Measurements from ENCODE around the gene ING2. TPM values are rescaled to one million over a fixed set of nuclear protein-coding genes. Genes with fewer than 3 reads are reported as not detected.
"Not testable (repeated sequence)": the region's sequence is repeated elsewhere in the genome, so short reads cannot be mapped to it uniquely, and the experiment has no call there.

ING2 gene
- total and polyA plus RNA-seq, 2 experiments from 2014 or later = 25.8 to 33.4 TPM

GRCh38 chr4:183478123-183478522 is 26.7 kb upstream of the ING2 start:
- H3K27ac ChIP-seq = no peak overlapping the region
- no peak overlapping the region for H3K4me2 ChIP-seq
- no peaks in the 10 kb centered on the region for H3K4me1 ChIP-seq (ENCODE audit: insufficient read depth)
- DNase-seq (ENCODE audit: low spot score) = no peak
- no peaks in the 10 kb centered on the region for H4K20me1 ChIP-seq (ENCODE audit: insufficient read depth, poor library complexity, severe bottlenecking)
- H3K36me3 ChIP-seq (replicated peaks; ENCODE audit: insufficient read depth, low read depth) = no peaks in the 10 kb centered on the region
- H3K4me3 ChIP-seq = no peak overlapping the region
- no peaks in the 10 kb centered on the region for H3K9me2 ChIP-seq (replicated peaks; ENCODE audit: insufficient read depth)
- 51% methylated on average over 3 of the region's 5 CpGs for WGBS (ENCODE audit: low lambda C conversion rate, missing lambda C conversion rate)
- no peaks in the 10 kb centered on the region for H3K9me3 ChIP-seq (ENCODE audit: low read depth)
- no peak overlapping the region for H2AFZ ChIP-seq
- TF ChIP-seq CTCF (IDR thresholded peaks at IDR 0.05; ENCODE audit: poor library complexity) (no peak), EZH2phosphoT487 (IDR thresholded peaks at IDR 0.05; ENCODE audit: low read depth, severe bottlenecking, unreplicated experiment) (no peak), EZH2 (IDR thresholded peaks at IDR 0.05; ENCODE audit: borderline replicate concordance) (no peak)
- H3K79me2 ChIP-seq = no peaks in the 10 kb centered on the region
- H3K27me3 ChIP-seq = no peaks in the 10 kb centered on the region

GRCh38 chr4:183478926-183479325 is 25.9 kb upstream of the ING2 start:
- H3K9me3 ChIP-seq (ENCODE audit: low read depth) = no peaks in the 10 kb centered on the region
- no peak for TF ChIP-seq EZH2phosphoT487 (IDR thresholded peaks at IDR 0.05; ENCODE audit: low read depth, severe bottlenecking, unreplicated experiment)
- no peak for TF ChIP-seq EZH2 (IDR thresholded peaks at IDR 0.05; ENCODE audit: borderline replicate concordance)
- TF ChIP-seq CTCF (IDR thresholded peaks at IDR 0.05; ENCODE audit: poor library complexity) = no peak
- no peaks in the 10 kb centered on the region for H3K4me1 ChIP-seq (ENCODE audit: insufficient read depth)
- no peak overlapping the region for H2AFZ ChIP-seq
- no peak overlapping the region for H3K4me2 ChIP-seq
- WGBS (ENCODE audit: low lambda C conversion rate, missing lambda C conversion rate) = 90% methylated on average over 2 of the region's 2 CpGs
- no peak for DNase-seq (ENCODE audit: low spot score)
- H3K79me2 ChIP-seq = no peaks in the 10 kb centered on the region
- no peaks in the 10 kb centered on the region for H4K20me1 ChIP-seq (ENCODE audit: insufficient read depth, poor library complexity, severe bottlenecking)
- H3K4me3 ChIP-seq = no peak overlapping the region
- no peaks in the 10 kb centered on the region for H3K27me3 ChIP-seq
- no peaks in the 10 kb centered on the region for H3K9me2 ChIP-seq (replicated peaks; ENCODE audit: insufficient read depth)
- H3K27ac ChIP-seq = no peak overlapping the region
- H3K36me3 ChIP-seq (replicated peaks; ENCODE audit: insufficient read depth, low read depth) = no peaks in the 10 kb centered on the region

- not testable (repeated sequence) for H4K20me1 ChIP-seq (ENCODE audit: insufficient read depth, poor library complexity, severe bottlenecking); H3K4me2 ChIP-seq; H3K9me2 ChIP-seq (replicated peaks; ENCODE audit: insufficient read depth); H3K27me3 ChIP-seq; H2AFZ ChIP-seq; H3K36me3 ChIP-seq (replicated peaks; ENCODE audit: insufficient read depth, low read depth); H3K79me2 ChIP-seq; H3K27ac ChIP-seq; DNase-seq (ENCODE audit: low spot score); H3K4me3 ChIP-seq; H3K9me3 ChIP-seq (ENCODE audit: low read depth); H3K4me1 ChIP-seq (ENCODE audit: insufficient read depth)
- WGBS (ENCODE audit: low lambda C conversion rate, missing lambda C conversion rate) = 96% methylated on average over 25 of the region's 33 CpGs
These were observed 22.3 kb upstream of the ING2 start for GRCh38 chr4:183482515-183483095.

- no peaks in the 10 kb centered on the region for H3K4me1 ChIP-seq (ENCODE audit: insufficient read depth)
- no peak overlapping the region for H3K4me3 ChIP-seq
- 89% methylated on average over 7 of the region's 7 CpGs for WGBS (ENCODE audit: low lambda C conversion rate, missing lambda C conversion rate)
- H3K79me2 ChIP-seq = no peaks in the 10 kb centered on the region
- no peaks in the 10 kb centered on the region for H3K9me2 ChIP-seq (replicated peaks; ENCODE audit: insufficient read depth)
- no peak for DNase-seq (ENCODE audit: low spot score)
- H3K27me3 ChIP-seq = no peaks in the 10 kb centered on the region
- no peaks in the 10 kb centered on the region for H4K20me1 ChIP-seq (ENCODE audit: insufficient read depth, poor library complexity, severe bottlenecking)
- H3K9me3 ChIP-seq (ENCODE audit: low read depth) = no peaks in the 10 kb centered on the region
- H3K4me2 ChIP-seq = no peak overlapping the region
- no peaks in the 10 kb centered on the region for H3K36me3 ChIP-seq (replicated peaks; ENCODE audit: insufficient read depth, low read depth)
- H2AFZ ChIP-seq = no peak overlapping the region
- TF ChIP-seq CTCF (IDR thresholded peaks at IDR 0.05; ENCODE audit: poor library complexity) = no peak
- no peak for TF ChIP-seq EZH2 (IDR thresholded peaks at IDR 0.05; ENCODE audit: borderline replicate concordance)
- no peak for TF ChIP-seq EZH2phosphoT487 (IDR thresholded peaks at IDR 0.05; ENCODE audit: low read depth, severe bottlenecking, unreplicated experiment)
- H3K27ac ChIP-seq = no peak overlapping the region
These were observed 20.9 kb upstream of the ING2 start for GRCh38 chr4:183483997-183484396.

Data from hepatocyte (in vitro differentiated cells).